Measurements from ENCODE around the gene CD164L2. TPM values are rescaled to one million over a fixed set of nuclear protein-coding genes. Genes with fewer than 3 reads are reported as not detected.
A peak's percentile ranks its signal among the peaks of the same experiment; 100 is the strongest.

The CD164L2 gene
- total RNA-seq, 1 donor from 2014 or later, result 6.8 TPM

DNA sequence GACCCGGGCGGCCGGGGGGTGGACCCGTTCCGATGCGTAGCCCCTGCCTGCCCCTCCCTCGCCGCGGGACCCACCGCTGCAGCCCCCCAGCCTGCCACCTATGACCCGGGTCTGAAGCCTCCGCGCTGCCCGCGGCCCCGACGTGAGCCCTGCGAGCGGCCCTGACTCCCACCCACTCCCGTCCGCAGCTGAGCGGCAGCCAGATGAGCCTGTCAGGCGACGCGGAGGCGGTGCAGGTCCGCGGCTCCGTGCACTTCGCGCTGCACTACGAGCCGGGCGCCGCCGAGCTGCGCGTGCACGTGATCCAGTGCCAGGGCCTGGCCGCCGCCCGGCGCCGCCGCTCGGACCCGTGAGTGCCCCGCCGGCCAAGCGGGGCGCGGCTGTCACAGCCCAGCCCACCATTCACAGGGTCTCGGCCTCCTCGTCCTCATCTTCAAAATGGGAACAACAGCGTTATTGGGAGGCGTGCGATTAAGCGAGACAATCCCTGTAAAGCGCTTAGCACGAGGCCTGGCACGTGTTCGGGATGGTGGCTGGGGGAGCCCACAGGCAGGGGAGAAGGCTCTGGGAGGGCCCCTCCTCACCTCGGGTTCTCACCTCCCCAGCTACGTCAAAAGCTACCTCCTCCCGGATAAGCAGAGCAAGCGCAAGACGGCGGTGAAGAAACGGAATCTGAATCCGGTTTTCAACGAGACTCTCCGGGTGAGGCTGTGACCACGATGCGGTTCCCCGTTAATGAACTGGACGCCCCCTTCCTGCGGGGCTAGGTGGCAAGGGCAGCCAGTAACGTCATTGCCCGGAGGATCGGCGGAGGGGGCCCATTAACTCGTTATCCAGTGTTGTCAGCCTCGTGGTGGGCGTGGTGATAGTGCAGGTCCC is 33.1 kb downstream of the CD164L2 start:
- Histone ChIP-seq H3K4me1 (peaks cover 33% of the 10 kb centered on the region), H3K27ac (peak overlapping the region; percentile 46), H3K9me3 (no peaks in the 10 kb centered on the region), H3K36me3 (peaks cover 31% of the 10 kb centered on the region), H3K4me3 (peak overlapping the region; percentile 58), H3K27me3 (ENCODE audit: low read depth) (no peaks in the 10 kb centered on the region)
- DNase-seq, result peak; percentile 83
- TF ChIP-seq, protein P1, sequence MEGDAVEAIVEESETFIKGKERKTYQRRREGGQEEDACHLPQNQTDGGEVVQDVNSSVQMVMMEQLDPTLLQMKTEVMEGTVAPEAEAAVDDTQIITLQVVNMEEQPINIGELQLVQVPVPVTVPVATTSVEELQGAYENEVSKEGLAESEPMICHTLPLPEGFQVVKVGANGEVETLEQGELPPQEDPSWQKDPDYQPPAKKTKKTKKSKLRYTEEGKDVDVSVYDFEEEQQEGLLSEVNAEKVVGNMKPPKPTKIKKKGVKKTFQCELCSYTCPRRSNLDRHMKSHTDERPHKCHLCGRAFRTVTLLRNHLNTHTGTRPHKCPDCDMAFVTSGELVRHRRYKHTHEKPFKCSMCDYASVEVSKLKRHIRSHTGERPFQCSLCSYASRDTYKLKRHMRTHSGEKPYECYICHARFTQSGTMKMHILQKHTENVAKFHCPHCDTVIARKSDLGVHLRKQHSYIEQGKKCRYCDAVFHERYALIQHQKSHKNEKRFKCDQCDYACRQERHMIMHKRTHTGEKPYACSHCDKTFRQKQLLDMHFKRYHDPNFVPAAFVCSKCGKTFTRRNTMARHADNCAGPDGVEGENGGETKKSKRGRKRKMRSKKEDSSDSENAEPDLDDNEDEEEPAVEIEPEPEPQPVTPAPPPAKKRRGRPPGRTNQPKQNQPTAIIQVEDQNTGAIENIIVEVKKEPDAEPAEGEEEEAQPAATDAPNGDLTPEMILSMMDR (IDR thresholded peaks at IDR 0.05), result no peak
- intact Hi-C loops (cut with DNase I), result no loop called here
- peak; percentile 87 to 89 for ATAC-seq

DNA sequence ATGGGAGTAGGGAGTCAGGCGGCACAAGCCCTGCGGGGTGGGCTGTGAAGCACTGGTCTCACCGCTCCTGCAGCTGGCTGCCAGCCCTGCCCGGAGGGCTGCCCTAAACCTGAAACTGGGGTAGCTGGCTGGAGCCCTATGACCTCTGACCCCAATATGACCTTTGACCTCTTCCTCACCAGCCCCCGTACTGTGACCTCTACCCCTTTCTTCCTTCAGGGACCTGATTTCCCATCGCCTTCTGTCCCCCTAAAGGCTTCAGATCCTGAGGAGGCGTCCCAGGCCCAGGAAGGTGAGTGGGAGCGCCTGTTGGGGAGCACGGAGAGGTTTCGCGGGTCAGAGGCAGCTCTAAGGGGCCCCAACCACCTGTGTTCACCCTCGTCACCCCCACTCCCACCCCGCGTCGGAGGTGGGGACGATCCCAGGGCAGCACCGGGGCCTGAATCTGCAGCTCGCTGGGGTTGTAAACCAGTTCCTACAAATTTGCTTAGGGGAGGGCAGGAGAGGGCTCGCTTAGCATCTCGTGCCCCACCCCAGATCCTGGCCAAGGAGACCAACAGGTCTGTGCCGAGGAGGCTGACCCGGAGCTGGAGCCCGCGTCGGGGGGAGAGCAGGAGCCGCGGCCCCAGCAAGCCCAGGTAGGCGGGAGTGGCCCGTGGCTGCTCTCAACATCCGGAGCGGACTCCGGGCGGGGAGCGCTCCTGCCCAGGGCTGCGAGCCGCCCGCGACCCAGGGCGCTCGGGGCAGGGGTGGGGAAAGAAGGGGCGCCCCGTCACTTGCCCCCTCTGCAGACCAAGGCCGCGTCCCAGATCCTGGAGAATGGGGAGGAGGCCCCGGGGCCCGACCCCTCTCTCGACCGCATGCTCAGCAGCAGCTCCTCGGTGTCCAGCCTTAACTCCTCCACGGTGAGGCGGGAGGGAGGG is 34.0 kb downstream of the CD164L2 start:
- TF ChIP-seq, protein P1 (IDR thresholded peaks at IDR 0.05), result no peak
- Histone ChIP-seq H3K27me3 (ENCODE audit: low read depth) (no peaks in the 10 kb centered on the region), H3K4me3 (peak overlapping the region; percentile 58), H3K27ac (peak overlapping the region; percentile 46), H3K4me1 (peaks cover 33% of the 10 kb centered on the region), H3K9me3 (no peaks in the 10 kb centered on the region), H3K36me3 (peaks cover 22% of the 10 kb centered on the region)
- ATAC-seq (peak; percentile 89 to 91), DNase-seq (peak; percentile 87)
- intact Hi-C loops (cut with DNase I), result no loop called here

DNA sequence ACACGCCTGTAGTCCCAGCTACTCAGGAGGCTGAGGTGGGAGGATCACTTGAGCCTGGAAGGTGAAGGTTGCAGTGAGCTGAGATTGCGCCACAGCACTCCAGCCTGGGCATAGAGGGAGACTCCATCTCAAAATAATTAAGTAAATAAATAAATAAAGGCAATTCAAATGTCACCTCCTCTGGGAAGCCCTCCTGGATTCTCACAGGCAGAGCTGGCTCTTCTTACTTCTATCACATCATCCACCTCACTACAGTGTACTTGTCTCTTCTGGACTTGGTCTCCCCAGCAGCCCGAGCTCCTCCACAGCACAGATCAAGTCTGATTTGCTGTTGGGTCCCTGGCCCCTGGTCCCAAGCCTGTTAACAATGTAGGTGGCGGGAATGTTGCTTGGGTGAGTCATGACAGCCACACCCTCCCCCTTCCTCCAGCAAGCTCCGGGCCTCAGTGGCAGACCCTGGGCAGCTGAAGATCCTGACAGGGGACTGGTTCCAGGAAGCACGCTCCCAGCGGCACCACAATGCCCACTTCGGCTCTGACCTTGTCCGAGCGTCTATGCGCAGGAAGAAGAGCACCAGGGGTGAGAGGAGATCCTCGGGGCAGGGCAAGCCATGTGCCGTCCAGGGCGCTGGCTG is 36.0 kb downstream of the CD164L2 start:
- H3K27me3 ChIP-seq (ENCODE audit: low read depth), result no peaks in the 10 kb centered on the region
- no peak overlapping the region for H3K4me3 ChIP-seq
- peaks cover 7% of the 10 kb centered on the region for H3K36me3 ChIP-seq
- H3K27ac ChIP-seq, result no peak overlapping the region
- ATAC-seq (no peak), DNase-seq (no peak)
- peaks cover 51% of the 10 kb centered on the region for H3K4me1 ChIP-seq
- H3K9me3 ChIP-seq, result no peaks in the 10 kb centered on the region
- intact Hi-C loops (cut with DNase I), result no loop called here
- TF ChIP-seq, protein P1 (IDR thresholded peaks at IDR 0.05), result no peak

DNA sequence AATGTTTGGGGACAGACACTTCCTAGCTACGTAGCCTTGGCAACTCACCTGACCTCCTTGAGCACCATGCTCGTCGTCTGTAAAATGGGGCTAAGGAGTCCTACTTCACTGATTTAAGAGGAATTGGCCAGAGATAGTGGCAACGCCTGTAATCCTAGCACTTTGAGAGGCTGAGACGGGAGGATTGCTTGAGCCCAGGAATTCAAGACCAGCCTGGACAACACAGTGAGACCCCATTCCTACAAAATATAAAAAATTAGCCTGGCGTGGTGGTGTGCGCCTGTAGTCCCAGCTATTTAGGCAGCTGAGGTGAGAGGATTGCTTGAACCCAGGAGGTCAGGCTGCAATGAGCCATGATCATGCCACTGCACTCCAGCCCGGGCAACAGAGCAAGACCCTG is 36.8 kb downstream of the CD164L2 start:
- no peaks in the 10 kb centered on the region for H3K27me3 ChIP-seq (ENCODE audit: low read depth)
- intact Hi-C loops (cut with DNase I), result no loop called here
- no peak overlapping the region for H3K27ac ChIP-seq
- no peak for DNase-seq
- peaks cover 7% of the 10 kb centered on the region for H3K36me3 ChIP-seq
- TF ChIP-seq, protein P1 (IDR thresholded peaks at IDR 0.05), result no peak
- H3K9me3 ChIP-seq, result no peaks in the 10 kb centered on the region
- H3K4me1 ChIP-seq, result peaks cover 57% of the 10 kb centered on the region
- no peak overlapping the region for H3K4me3 ChIP-seq
- no peak for ATAC-seq

DNA sequence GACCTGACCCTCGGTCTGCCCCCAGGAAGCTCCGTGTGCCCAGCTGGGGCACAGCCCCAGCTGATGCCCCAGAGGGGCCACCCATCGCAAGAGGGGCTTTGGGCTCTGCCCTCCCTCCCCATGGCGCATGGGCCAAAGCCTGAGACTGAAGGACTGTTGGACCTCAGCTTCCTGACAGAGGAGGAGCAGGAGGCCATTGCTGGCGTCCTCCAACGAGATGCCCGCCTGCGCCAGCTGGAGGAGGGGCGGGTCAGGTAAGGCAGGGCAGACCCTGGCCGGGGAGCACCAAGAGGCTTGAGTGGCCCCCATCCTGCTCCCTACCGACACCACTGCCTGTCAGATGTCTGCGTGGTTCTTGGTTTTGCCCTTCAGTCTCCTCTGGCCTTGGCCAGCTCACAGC is 37.9 kb downstream of the CD164L2 start:
- TF ChIP-seq, protein P1 (IDR thresholded peaks at IDR 0.05), result no peak
- Histone ChIP-seq H3K9me3 (no peaks in the 10 kb centered on the region), H3K4me1 (peaks cover 51% of the 10 kb centered on the region), H3K36me3 (peaks cover 2% of the 10 kb centered on the region), H3K27me3 (ENCODE audit: low read depth) (no peaks in the 10 kb centered on the region), H3K4me3 (no peak overlapping the region), H3K27ac (no peak overlapping the region)
- ATAC-seq (no peak), DNase-seq (no peak)
- intact Hi-C loops (cut with DNase I), result no loop called here

All from lower lobe of right lung (tissue), 2 donors.